NCI-H2081 (cell line): Measurements from ENCODE around the gene AP1AR.
A peak's percentile ranks its signal among the peaks of the same experiment; 100 is the strongest.

Experiments used
- DNase-seq, 2 experiments: peaks; one replicate each; lab custom pipeline; 2025; lab: John Stamatoyannopoulos, UW

AP1AR gene

DNA sequence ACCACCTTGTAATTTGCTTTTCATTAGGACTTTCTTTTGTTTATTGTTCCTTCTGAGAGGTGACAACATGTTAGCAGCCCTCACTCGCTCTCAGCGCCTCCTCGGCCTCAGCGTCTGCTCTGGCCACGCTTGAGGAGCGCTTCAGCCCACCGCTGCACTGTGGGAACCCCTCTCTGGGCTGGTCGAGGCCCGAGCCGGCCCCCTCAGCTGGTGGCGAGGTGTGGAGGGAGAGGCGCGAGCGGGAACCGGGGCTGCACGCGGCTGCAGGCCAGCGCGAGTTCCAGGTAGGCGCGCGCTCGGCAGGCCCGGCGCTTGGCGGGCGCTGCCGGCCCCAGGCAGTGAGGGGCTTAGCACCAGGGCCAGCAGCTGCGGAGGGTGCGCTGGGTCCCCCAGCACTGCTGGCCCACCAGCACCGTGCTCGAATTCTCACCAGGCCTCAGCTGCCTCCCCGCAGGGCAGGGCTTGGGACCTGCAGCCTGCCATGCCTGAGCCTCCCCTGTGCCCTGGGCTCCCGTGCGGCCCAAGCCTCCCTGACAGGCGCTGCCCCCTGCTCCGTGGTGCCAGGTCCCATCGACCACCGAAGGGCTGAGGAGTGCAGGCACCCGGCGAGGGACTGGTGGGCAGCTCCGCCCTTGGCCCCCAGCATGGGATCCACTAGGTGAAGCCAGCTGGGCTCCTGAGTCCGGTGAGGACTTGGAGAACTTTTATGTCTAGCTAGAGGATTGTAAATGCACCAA is 9.2 kb upstream of the AP1AR start:
- no peak for DNase-seq

- no peak for DNase-seq
Observed at GRCh38 chr4:112225157-112225556, 6.4 kb upstream of the AP1AR start.

DNA sequence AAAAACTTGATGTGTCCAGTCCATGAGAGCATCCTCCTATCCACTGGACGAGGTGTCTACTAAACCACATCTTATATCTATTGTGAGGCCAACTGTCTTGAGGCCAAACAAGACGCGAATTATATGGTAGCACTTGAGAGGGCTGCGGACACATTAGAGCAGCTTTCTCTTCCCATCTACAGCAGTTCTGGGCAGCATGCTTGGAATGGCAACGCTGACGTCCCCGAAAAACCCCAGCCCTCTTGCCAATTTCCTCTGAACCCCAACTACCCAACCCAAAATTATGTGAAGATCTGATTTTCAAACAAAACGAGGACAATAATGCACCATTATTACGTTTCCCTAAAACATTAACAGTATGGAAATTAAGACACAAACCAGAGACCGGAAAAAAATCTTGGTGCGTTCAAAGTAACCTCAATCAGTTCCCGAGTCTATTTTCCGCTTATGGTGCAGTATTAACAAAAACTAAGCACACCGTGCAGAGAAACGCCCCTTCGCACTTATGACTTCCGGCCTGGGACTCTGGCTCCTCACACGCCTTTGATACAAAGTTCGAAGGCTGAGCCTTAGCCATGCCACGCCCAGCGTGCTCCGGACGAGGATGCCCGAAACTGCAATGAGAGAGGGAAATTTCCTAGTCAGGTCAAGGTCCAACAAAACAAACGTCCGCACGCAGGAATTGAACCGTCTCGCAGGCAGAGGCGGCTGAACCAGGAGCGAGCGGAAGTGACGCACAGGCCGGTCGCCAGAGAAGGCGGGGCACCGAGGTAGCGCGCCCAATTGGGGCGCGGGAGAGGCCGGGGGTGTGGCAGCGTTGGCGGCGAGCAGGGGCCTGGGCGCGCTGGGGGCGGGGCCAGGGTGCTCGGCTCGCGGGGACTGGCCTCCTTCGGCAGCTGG is 458 bp upstream of the AP1AR start:
- peak; percentile 91 to 92 for DNase-seq

- DNase-seq: peak in 1 of 2 experiments; percentile 20
Observed at GRCh38 chr4:112234952-112235609, 3.5 kb downstream of the AP1AR start.

DNA sequence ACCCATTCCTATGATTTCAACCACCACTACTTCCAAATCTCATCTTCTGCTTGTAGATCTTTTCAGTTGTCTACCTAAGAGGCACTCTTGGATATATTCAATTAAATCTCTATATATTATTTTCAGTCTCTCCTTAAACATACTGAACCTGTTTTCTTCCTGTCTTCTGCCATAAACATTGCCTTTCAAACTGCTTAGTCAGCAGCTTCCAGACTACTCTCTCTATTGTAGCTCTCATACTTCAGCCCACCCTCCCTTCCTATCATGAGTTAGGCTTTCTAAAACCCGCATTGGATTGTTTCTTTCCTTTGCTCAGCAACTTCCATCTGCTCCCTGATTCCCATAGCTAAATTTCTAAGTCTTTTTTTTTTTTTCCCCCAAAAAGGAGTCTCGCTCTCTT is 4.5 kb downstream of the AP1AR start:
- DNase-seq: no peak

DNA sequence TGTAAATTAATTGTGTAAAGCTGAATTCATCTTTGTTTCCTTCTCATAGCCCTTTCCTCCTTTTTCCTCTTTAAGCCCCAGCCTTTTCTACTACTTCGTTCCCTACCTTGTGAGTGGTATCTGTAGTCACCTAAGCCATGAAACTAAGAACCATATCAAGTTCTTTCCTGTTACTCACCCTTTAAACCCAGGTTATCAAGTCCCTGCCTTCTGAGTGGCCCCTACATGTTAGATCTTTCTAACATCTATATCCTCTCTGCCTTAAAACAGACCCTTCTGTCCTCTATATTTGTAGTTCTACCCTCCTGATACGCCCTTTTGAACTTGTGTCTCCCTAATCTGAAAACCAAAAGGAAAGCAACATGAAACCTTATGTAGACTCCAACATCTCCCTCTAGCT is 7.2 kb downstream of the AP1AR start:
- DNase-seq: no peak

DNA sequence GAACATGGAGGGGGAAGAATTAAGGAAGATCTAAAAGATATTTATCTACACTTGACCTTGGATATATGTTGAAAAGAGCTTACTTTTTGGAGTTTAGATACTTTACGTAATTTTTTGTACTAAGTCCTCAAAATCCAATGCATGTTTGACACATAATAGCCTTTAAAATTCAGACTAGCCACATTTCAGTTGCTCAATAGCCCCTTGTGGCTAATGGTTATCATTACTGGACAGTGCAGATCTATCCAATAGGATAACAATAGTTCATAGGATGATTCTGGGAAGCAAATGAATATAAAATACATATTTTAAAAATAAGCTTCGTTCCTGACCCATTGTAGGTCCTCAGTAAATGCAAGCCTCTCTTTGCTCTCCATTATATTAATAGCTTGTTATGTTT is 13.8 kb downstream of the AP1AR start:
- no peak for DNase-seq

- DNase-seq: no peak
Observed at GRCh38 chr4:112247021-112247420, 15.4 kb downstream of the AP1AR start.

DNA sequence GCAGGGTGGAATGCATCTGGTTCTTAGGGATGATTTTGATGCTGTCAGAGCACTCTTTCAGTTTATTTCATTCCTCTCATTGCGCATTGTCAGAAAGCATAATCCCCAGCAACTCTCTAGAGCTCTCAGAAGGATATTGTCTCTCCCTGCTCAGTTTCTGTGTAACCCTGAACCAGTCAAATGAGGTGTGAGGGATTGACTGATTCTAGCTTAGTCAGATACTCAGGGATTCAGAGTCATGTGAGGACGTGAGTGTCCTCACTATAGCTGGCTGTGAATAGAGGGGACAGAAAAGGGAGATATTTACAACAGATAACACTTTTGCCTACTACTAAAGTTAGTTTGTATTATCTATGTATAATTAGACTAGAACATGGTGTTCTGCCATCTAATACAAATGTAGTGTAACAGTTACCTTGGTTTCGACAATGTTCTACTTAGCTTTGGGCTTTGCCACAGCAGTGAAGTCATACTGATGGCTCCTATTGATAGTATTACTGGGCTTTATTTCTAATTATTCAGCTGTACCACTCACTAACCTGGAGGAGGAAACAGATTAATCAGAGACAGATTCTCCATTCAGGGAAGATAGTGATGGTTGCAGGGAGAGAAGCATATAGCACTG is 19.5 kb downstream of the AP1AR start:
- no peak for DNase-seq

DNA sequence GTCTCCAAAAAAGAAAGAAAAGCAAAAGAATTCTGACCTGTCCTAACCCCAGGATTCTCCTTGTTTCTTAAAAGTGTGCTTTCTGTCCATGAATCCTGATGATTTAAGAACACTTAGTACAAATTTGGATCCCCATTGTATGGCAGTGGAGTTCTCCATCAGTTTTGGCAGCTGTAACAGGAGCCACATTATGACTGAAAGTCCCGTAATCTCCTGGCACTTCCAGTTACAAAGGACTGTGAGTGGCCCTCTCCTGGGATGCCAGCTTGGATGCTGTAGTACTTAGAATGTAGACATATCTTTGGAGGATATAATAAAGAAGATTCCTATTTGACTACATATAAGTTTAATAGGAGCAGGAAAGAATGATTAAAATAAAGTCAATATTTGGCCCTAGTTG is 20.6 kb downstream of the AP1AR start:
- DNase-seq: no peak

DNA sequence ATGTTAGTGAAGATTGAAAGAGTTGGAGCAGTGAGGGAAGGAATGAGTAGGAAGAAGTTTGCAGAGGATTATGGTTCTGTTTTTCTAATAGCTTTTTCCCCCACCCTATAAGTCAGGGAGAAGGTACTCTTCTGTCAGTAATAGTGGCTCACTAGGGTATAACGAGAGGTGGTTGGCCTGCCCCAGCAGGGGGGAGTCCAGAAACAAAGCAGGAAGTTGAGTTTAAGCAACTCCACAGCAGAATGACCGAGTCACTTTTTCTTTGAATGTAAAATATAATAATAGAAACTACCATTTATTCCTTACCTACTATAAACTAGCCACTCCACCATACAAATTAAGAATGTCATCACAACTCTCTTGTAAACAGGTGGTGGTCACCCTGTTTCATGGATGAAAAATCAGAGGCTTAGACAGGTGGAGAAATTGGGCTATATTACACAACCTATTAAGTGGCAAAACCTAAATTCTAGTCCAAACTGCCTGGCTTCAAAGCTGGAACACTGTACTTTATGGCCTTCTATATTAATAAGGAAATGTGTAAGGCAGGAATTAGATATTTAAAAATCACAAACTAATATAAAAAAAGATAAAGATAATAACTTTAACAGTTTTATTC is 21.9 kb downstream of the AP1AR start:
- DNase-seq: peak in 1 of 2 experiments; percentile 21

DNA sequence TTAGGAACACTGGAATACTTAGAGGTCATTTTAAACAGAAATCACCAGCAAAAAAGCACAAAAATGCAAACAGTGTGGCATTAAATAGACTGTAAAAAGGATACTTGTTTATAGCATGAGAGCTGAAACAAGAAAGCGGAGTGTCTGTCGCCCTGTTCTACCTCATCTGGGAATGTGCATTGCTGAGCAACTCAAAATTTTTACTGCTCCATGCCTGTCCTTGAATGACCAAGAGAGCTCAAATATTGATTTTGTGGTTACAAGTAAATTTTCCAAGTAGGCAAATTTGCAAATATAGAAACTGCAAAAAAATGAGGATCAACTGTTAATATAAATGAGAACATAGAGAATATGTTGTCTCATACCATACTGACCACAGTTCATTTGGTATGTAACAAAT is 25.5 kb downstream of the AP1AR start:
- DNase-seq: no peak

DNA sequence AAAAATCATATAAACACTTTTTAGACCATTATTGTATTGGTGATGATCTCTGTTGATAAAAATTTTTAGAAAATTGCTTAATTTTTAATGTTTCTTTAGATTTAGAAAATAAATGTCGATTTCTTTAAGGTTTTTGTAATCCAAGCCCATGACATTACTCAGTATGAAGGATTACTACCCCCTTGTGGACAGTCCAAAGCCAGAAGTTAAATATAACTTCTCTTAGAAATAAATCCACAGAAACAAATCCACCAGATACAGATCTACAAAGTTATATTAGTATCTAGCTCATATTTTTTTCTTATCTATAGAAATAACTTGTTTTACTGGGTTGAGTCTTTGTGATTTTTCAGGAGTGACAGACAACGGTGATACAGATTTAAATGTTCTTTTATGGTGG is 35.2 kb downstream of the AP1AR start:
- DNase-seq: no peak

- no peak for DNase-seq
Observed at GRCh38 chr4:112270051-112270450, 38.5 kb downstream of the AP1AR start.

- DNase-seq: no peak
Observed at GRCh38 chr4:112270640-112271421, 39.2 kb downstream of the AP1AR start.

DNA sequence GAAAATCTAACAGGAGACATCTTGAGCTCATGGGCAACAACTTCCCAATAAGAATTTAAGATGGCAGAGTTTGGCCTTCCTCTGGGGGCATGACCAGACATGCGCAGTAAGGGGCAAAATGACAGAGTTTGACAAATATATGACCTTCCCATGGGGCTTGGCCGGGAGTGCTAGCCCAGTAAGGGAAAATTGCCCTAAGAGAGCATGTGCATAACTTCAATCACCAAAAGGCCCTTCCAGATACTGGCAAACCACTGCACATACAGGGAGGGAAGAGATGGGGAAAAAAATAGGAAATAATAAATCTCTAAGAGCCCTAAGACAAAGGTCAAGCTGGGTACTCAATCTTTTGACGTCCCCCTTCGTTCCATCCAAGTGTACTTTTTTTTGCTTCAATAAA is 40.7 kb downstream of the AP1AR start:
- DNase-seq: no peak

DNA sequence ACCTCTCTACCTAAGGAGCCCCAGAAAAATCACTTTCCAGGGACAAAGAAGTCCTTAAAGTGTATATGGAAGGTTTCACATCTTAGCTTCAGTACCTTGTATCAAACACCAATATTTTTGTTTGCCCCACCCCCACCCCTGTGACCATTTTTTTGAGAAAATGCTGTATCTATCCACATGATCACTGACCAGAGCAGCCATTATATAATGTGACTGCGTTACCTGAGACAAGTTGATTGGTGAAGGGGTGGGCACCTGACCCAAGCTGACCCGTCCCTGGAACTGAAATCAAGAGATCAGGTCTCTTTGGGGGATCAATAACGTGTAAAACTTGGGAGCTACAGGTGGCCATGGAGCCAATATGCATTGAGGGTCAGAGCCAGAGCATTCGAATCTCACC is 43.4 kb downstream of the AP1AR start:
- no peak for DNase-seq

DNA sequence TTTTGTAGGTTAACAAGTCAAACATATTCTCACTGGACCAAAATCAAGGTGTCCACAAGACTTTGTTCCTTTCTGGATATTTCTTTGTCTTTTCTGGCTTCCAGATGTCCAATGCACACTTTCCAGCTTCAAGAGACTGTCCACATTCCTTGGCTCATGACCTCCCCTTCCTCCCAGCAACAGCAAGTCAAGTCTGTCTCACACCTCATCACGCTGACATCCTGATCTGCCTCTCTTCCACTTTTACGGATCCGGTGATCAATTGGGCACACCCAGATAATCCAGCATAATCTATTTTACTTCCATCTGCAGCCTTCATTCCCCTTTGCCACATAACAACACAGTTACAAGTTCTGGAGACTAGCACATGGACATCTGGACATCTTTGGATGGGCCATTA is 44.5 kb downstream of the AP1AR start:
- no peak for DNase-seq

- DNase-seq: no peak
Observed at GRCh38 chr4:112277220-112277619, 45.6 kb downstream of the AP1AR start.

DNA sequence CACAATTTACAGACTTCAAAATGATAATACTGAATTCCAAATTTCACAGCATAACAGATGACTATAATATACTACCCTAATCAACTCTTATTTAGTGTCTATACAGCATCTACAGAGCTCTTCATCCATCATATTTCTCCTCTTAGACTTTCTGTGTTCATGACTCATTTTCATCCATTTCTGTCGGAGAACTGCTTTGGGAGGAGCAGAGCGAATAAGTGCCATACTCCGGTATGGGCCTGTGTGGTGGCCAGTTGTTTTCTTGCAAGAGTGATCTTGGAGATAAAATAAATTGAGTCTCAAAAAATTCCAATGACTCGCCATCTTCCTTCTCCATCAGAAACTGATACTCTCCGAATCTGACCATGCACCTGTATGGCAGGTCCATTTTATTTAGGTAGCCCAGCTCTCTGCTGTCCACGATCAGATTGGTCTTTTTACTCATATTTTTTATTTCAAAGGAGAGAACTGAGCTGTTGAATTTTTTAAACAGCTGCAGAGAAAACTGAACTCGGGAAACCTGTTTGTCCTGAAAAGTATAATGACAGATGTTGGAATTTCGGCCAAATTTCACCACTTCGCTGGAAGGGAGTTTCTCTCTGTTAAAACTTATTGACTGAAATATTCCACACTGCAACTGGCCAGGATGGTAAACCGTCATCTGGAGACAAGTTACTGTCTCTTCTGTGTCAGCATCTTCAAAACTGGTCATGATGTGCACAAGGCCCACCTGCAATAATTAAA is 46.3 kb downstream of the AP1AR start:
- DNase-seq: no peak
